T-helper 17 cell (primary cell): Measurements from ENCODE around the gene TAP1. TPM values are rescaled to one million over a fixed set of nuclear protein-coding genes. Genes with fewer than 3 reads are reported as not detected.
A peak's percentile ranks its signal among the peaks of the same experiment; 100 is the strongest.

ENCODE experiments used
- ATAC-seq: fragments of 150-1000 bp; cut with Tn5 transposase; 2 replicates; pipeline ENCODE4 v1.10.0; 2021; ENCODE audit warnings: mild to moderate bottlenecking, moderate library complexity
- DNase-seq, 3 donors: peaks; one replicate each; pipeline versions ENCODE4 v3.0.0 to v3.0.0-alpha.2; 2020 to 2021
- H3K9me3 ChIP-seq: one replicate; pipeline ENCODE4 v1.7.0; 2013; ENCODE audit warnings: low read length, mild to moderate bottlenecking; ENCODE audit not compliant: control insufficient read depth, poor library complexity, severe bottlenecking
- H3K27ac Mint-ChIP-seq: one replicate; pipeline ENCODE4 v1.8.0; 2022; ENCODE audit warnings: mild to moderate bottlenecking, moderate library complexity, mixed read lengths
- H3K27me3 Mint-ChIP-seq: one replicate; pipeline ENCODE4 v1.8.0; 2022; ENCODE audit warnings: mixed read lengths
- H3K36me3 Mint-ChIP-seq: one replicate; pipeline ENCODE4 v1.8.0; 2022; ENCODE audit warnings: low read depth, mixed read lengths
- H3K4me1 Mint-ChIP-seq: one replicate; pipeline ENCODE4 v1.8.0; 2022; ENCODE audit warnings: mild to moderate bottlenecking, mixed read lengths
- H3K4me3 Mint-ChIP-seq: one replicate; pipeline ENCODE4 v1.8.0; 2022; ENCODE audit warnings: mild to moderate bottlenecking, moderate library complexity, mixed read lengths
- total RNA-seq, 4 donors: library from RNA in 2 of 4; stranded (reverse) in 2 of 4; gene quantifications; one replicate each; pipeline ENCODE4 v1.2.3 and lab custom pipeline; 2022 to 2026

TAP1 gene
- total RNA-seq, 2 donors from 2014 or later, result 119 to 125 TPM

DNA sequence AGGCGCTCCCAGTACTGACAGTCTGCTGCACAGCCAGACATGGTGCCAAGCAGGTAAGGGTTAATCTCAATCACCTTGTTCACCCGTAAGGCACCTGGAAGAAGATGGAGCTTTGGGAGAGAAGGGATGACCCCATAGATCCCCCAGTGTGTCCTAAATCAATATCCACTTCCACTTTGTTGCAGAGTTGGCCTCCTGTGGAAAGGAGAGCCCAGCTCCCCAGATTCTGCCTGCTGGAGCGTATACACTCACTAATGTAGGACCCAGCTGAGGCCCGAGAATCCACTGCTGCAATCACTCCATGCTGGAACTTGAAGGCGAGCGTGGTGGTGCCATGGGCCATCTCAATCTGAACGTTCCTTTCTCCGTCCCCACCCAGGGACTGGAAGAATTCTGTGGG, 10.8 kb downstream of the TAP1 start:
- DNase-seq (no peak), ATAC-seq (no peak)
- peaks cover 32% of the 10 kb centered on the region for H3K36me3 Mint-ChIP-seq
- no peaks in the 10 kb centered on the region for H3K27me3 Mint-ChIP-seq
- peak overlapping the region; percentile 100 for H3K27ac Mint-ChIP-seq
- no peaks in the 10 kb centered on the region for H3K9me3 ChIP-seq
- H3K4me3 Mint-ChIP-seq, result peak overlapping the region; percentile 99
- peaks cover 61% of the 10 kb centered on the region for H3K4me1 Mint-ChIP-seq

GRCh38 chr6:32842021-32842650, 11.4 kb downstream of the TAP1 start:
- ATAC-seq (no peak), DNase-seq (no peak)
- peaks cover 26% of the 10 kb centered on the region for H3K36me3 Mint-ChIP-seq
- H3K4me3 Mint-ChIP-seq, result peak overlapping the region; percentile 99
- H3K27me3 Mint-ChIP-seq, result no peaks in the 10 kb centered on the region
- peaks cover 61% of the 10 kb centered on the region for H3K4me1 Mint-ChIP-seq
- no peaks in the 10 kb centered on the region for H3K9me3 ChIP-seq
- H3K27ac Mint-ChIP-seq, result peak overlapping the region; percentile 100

- no peak for DNase-seq
- peaks cover 29% of the 10 kb centered on the region for H3K36me3 Mint-ChIP-seq
- no peaks in the 10 kb centered on the region for H3K9me3 ChIP-seq
- H3K4me1 Mint-ChIP-seq, result peaks cover 62% of the 10 kb centered on the region
- H3K4me3 Mint-ChIP-seq, result peak overlapping the region; percentile 67
- ATAC-seq, result no peak
- no peaks in the 10 kb centered on the region for H3K27me3 Mint-ChIP-seq
- peak overlapping the region; percentile 100 for H3K27ac Mint-ChIP-seq
Measured at GRCh38 chr6:32840604-32841246, 12.8 kb downstream of the TAP1 start.

- ATAC-seq (no peak), DNase-seq (no peak)
- Mint-ChIP-seq H3K27me3 (no peaks in the 10 kb centered on the region), H3K27ac (peak overlapping the region; percentile 100), H3K36me3 (peaks cover 28% of the 10 kb centered on the region), H3K4me1 (peaks cover 60% of the 10 kb centered on the region), H3K4me3 (no peak overlapping the region)
- no peaks in the 10 kb centered on the region for H3K9me3 ChIP-seq
Measured at GRCh38 chr6:32839356-32839755, 14.1 kb downstream of the TAP1 start.

DNA sequence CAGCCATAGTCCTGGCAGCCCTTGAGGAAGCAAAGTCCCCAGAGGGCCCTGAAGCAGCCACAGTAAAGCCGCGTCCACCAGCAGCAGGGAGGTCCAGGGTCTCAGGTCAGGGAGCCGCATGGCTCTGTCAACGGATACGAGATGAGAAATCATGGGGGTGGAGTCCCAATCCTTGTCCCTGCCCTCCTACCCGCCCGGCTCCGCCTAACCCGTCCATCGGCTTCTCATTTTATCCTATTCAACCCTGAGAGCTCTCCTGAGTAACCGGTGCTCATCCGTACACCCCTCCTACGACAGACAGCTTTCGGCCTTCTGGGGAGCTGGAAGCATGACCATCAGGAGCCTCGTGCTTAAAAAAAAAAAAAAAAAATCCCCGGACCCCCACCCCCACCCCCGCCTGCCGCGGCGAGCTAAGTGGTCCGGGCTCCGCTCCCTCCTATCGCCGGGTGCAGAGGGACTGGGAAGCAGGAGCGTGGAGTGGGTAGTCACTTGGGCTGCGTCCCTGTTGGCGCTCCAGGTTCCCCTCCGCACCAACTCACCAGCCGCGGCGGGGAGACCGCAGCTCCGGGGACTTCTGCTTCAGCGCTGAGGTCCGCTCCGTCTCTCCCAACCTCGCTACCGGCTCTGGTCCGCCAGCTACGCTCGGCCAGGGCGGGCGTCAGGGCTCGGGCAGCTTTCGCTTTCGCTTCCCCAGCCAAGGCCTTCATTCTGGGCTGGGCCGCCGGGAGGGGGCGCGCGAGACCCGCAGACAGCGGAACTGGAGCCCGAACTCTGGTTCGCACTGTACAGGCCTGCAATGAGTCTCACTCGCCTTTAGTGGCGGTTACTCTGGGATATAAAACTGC, 15.2 kb downstream of the TAP1 start, which contains the start of gene TAP2:
Gene TAP2 (minus strand): TSS at position 626 of the 845 bp plus-strand sequence. CDS start 506 bp downstream, at position 120.
- DNase-seq, result peak; percentile 94 to 99 (median 99)
- H3K9me3 ChIP-seq, result no peaks in the 10 kb centered on the region
- peaks cover 24% of the 10 kb centered on the region for H3K36me3 Mint-ChIP-seq
- H3K27me3 Mint-ChIP-seq, result no peaks in the 10 kb centered on the region
- H3K4me1 Mint-ChIP-seq, result peaks cover 67% of the 10 kb centered on the region
- peak; percentile 88 for ATAC-seq
- peak within 1 kb of the TSS; percentile 100 for H3K27ac Mint-ChIP-seq
- H3K4me3 Mint-ChIP-seq, result peak within 1 kb of the TSS; percentile 95

DNA sequence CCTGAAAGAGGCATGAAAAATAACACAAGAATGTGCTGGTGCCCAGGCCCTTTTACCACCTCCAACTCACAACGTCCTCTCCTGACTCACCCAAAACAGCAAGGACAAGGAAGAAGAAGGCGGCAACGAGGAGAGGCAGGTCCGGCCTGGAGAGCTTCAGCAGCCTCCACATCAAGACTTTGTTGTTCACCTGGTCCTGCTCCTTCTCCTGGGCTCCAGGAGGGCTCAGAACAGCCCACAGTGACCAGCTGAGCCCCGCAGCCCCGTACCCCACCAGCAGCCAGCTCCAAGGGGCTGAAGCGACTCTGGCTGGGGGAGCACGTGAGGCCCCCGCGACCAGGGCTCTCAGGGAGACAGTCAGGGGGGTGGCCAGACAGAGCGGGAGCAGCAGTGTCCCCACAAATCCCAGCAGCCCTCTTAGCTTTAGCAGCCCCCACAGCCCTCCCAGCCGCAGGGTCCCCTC, 15.8 kb downstream of the TAP1 start:
- Mint-ChIP-seq H3K27ac (peak overlapping the region; percentile 100), H3K4me3 (peak overlapping the region; percentile 95), H3K27me3 (no peaks in the 10 kb centered on the region), H3K4me1 (peaks cover 66% of the 10 kb centered on the region), H3K36me3 (peaks cover 24% of the 10 kb centered on the region)
- ATAC-seq (no peak), DNase-seq (no peak)
- H3K9me3 ChIP-seq, result no peaks in the 10 kb centered on the region

- no peaks in the 10 kb centered on the region for H3K9me3 ChIP-seq
- H3K27ac Mint-ChIP-seq, result peak overlapping the region; percentile 100
- no peak for DNase-seq
- peaks cover 20% of the 10 kb centered on the region for H3K36me3 Mint-ChIP-seq
- H3K27me3 Mint-ChIP-seq, result no peaks in the 10 kb centered on the region
- peaks cover 61% of the 10 kb centered on the region for H3K4me1 Mint-ChIP-seq
- ATAC-seq, result no peak
- H3K4me3 Mint-ChIP-seq, result peak overlapping the region; percentile 95
Measured at GRCh38 chr6:32836873-32837272, 16.6 kb downstream of the TAP1 start.

DNA sequence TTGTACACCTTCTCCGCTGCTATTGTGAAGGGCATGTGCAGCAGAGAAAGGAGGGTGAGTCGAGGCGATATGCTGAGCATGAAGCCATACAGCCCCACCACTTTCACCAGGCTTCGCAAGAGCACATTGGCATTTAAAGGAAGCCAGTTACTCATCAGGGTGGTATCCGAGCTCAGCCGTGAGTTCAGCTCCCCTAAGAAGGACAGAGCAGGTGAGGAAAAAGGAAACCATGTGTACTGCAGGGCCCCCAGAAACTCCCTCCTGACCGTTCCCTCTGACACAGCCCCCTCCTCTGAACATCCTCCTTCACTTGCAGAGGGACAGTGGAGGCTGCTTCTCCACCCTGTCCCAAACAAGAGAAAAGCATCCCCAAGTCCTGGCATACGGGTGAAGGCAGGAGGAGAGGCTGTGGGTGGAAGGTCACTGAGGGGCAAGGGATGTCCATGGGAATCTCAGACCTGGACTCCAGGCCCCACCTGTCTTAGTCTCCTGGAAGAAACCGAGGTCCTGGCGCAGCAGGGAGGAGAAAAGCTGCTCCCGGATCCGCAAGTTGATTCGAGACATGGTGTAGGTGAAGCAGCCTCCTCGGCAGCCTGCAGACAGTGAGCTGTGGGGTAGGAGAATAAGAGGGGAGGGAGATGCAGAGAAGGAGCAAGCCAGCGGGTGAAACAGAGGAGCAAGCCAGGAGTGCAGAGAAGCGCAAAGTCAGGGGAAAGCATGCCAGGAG, 18.2 kb downstream of the TAP1 start:
- DNase-seq (no peak), ATAC-seq (no peak)
- peaks cover 53% of the 10 kb centered on the region for H3K4me1 Mint-ChIP-seq
- H3K27me3 Mint-ChIP-seq, result no peaks in the 10 kb centered on the region
- peaks cover 22% of the 10 kb centered on the region for H3K36me3 Mint-ChIP-seq
- H3K9me3 ChIP-seq, result no peaks in the 10 kb centered on the region
- no peak overlapping the region for H3K4me3 Mint-ChIP-seq
- H3K27ac Mint-ChIP-seq, result peak overlapping the region; percentile 100

DNA sequence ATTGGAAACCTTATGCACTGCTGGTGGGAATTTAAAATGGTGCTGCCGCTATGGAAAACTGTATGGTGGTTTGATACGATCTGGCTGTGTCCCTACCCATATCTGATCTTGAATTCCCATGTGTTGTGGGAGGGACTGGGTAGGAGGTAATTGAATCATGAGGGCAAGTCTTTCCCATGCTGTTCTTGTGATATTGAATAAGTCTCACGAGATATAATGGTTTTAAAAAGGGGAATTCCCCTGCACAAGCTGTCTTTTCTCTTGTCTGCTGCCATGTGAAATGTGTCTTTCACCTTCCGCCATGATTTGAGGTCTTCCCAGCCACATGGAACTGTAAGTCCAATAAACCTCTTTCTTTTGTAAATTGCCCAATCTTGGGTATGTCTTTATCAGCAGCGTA, 19.8 kb downstream of the TAP1 start:
- Mint-ChIP-seq H3K4me3 (no peak overlapping the region), H3K36me3 (peaks cover 22% of the 10 kb centered on the region), H3K27ac (peak overlapping the region; percentile 41), H3K27me3 (no peaks in the 10 kb centered on the region), H3K4me1 (peaks cover 52% of the 10 kb centered on the region)
- DNase-seq, result no peak
- no peak for ATAC-seq
- H3K9me3 ChIP-seq, result no peaks in the 10 kb centered on the region

GRCh38 chr6:32832535-32832934, 21.0 kb downstream of the TAP1 start:
- no peak for DNase-seq
- Mint-ChIP-seq H3K4me3 (peak overlapping the region; percentile 28), H3K36me3 (peaks cover 30% of the 10 kb centered on the region), H3K4me1 (peaks cover 58% of the 10 kb centered on the region), H3K27me3 (no peaks in the 10 kb centered on the region), H3K27ac (peak overlapping the region; percentile 54)
- ATAC-seq, result no peak
- no peaks in the 10 kb centered on the region for H3K9me3 ChIP-seq

DNA sequence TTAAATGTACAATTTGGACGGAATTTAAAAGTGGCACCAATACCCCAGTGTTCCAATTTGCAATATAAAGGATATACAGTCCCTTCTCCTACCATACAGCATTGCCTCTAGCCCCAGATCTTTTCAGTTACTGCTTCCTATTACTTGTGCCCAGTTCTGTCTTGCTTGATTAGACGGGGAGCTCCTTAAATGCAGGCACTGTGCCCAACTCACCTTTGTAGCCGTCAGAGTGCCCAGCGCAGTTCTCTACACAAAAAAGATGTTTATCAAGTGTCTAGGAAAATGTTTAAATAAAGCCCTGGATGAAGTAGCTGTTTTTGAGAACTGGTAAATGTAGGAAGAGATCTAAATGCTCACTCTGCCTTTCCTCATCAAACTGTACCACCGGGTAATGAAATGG, 22.6 kb downstream of the TAP1 start:
- Mint-ChIP-seq H3K36me3 (peaks cover 27% of the 10 kb centered on the region), H3K4me3 (no peak overlapping the region), H3K4me1 (peaks cover 46% of the 10 kb centered on the region), H3K27ac (peak overlapping the region; percentile 14), H3K27me3 (no peaks in the 10 kb centered on the region)
- ATAC-seq, result no peak
- no peak for DNase-seq
- H3K9me3 ChIP-seq, result no peaks in the 10 kb centered on the region

- no peaks in the 10 kb centered on the region for H3K9me3 ChIP-seq
- H3K36me3 Mint-ChIP-seq, result peaks cover 20% of the 10 kb centered on the region
- H3K4me1 Mint-ChIP-seq, result peaks cover 39% of the 10 kb centered on the region
- no peak for ATAC-seq
- no peak for DNase-seq
- no peak overlapping the region for H3K27ac Mint-ChIP-seq
- no peak overlapping the region for H3K4me3 Mint-ChIP-seq
- no peaks in the 10 kb centered on the region for H3K27me3 Mint-ChIP-seq
Measured at GRCh38 chr6:32830017-32830416, 23.5 kb downstream of the TAP1 start.

- Mint-ChIP-seq H3K27ac (peak overlapping the region; percentile 9), H3K27me3 (no peaks in the 10 kb centered on the region), H3K36me3 (peaks cover 20% of the 10 kb centered on the region), H3K4me3 (no peak overlapping the region), H3K4me1 (peaks cover 34% of the 10 kb centered on the region)
- ATAC-seq (no peak), DNase-seq (no peak)
- H3K9me3 ChIP-seq, result no peaks in the 10 kb centered on the region
Measured at GRCh38 chr6:32829495-32829894, 24.0 kb downstream of the TAP1 start.
